SIG-M5 treated with dmso at 0.1 percent for 504 hours (cell line): ENCODE measurements around the gene JARID2.
A peak's percentile ranks its signal among the peaks of the same experiment; 100 is the strongest.
"Not testable (repeated sequence)": the region's sequence is repeated elsewhere in the genome, so short reads cannot be mapped to it uniquely, and the experiment has no call there.

Source experiments
- DNase-seq: peaks from one replicate; lab custom pipeline; 2025; ENCODE audit not compliant: unreplicated experiment; lab: John Stamatoyannopoulos, UW

JARID2 gene

DNA sequence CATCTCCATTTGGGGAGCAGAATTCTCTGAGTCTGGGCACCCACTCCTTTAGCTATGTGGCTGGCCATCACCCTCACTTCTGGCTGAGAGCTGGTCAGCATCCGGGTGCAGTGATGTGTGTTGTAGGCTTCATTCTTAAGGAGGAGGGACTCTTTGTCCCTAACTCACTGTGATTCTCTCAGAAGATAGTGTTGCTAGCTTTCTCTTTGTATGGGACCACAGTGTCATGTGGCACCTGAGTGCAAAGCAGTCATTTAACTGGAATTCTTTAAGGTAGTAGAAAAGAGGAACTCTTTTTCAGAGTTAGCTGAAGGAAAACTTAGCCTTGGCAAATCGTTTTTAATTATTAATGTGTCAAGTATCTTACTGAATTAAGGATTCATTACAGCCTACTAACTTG is 165.9 kb downstream of the JARID2 start:
- DNase-seq = no peak

DNA sequence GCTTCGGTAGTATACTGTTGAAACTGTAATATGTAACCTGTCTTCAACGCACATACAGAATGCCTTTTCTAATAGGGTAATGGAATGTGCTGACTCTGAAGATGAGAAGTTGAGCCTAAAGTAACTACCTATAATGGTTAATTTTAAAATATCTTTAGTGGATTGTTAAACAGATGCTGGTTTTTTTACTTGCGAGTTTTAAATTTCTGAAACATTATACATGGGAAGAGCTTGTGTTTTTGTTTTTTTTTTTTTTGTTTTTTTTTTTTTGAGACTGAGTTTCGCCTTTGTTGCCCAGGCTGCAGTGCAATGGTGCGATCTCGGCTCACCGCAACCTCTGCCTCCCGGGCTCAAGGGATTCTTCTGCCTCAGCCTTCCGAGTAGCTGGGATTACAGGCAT is 166.9 kb downstream of the JARID2 start:
- DNase-seq = no peak

DNA sequence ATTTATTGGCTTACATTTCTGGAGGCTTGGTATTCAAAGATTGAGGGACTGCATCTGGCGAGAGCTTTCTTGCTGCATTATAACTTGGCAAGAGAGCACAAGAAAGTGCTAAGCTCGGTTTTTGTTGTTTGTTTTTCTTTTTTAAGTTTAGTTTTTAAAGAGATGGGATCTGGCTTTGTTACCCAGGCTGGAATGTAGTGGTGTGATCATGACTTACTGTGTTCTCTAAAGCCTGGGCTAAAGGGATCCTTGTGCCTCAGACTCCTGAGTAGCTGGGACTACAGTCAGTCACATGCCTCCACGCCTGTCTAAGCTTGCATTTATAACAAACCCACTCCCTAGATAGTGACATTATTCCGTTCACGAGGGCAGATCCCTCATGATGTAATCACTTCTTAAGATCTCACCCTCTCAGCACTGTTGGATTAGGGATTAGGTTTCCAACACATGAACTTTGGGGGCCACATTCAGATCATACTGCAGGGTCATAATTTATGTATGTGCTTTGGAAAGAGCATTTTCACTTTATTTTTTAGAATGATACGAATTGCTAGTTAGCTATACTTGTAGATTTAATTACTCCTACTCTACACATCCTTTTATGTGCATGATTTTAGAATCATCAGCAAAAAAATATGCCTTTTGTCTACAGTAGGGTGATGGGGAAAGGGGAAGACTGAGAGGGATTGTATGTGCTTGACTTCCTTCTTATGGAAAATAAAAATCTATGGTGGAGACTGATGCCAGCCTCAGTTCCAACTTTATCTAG is 167.8 kb downstream of the JARID2 start:
- no peak for DNase-seq

DNA sequence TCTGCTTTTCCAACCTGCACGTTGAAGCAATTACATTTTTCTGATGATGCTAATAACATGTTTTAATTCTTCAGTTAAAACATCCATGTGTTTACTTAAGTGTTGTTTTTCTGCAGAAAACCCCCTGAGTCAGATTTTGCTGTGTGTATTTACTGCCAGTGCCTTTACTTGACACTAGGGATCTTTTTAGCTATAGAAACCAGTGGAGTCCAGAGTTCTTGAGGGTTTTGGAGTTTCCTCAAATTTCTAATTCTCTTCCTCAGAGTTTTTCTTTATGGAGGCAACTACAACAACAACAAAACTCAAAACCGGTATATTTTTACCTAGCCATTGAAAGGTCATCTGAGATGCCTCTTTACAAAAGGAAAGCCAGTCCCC is 168.4 kb downstream of the JARID2 start:
- no peak for DNase-seq

DNA sequence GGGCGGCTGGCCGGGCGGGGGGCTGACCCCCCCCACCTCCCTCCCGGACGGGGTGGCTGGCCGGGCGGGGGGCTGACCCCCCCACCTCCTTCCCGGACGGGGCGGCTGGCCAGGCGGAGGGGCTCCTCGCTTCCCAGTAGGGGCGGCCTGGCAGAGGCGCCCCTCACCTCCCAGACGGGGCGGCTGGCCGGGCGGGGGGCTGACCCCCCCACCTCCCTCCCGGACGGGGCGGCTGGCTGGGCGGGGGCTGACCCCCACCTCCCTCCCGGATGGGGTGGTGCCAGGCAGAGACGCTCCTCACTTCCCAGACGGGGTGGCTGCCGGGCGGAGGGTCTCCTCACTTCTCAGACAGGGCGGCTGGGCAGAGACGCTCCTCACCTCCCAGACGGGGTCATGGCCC is 169.8 kb downstream of the JARID2 start:
- not testable (repeated sequence) for DNase-seq

DNA sequence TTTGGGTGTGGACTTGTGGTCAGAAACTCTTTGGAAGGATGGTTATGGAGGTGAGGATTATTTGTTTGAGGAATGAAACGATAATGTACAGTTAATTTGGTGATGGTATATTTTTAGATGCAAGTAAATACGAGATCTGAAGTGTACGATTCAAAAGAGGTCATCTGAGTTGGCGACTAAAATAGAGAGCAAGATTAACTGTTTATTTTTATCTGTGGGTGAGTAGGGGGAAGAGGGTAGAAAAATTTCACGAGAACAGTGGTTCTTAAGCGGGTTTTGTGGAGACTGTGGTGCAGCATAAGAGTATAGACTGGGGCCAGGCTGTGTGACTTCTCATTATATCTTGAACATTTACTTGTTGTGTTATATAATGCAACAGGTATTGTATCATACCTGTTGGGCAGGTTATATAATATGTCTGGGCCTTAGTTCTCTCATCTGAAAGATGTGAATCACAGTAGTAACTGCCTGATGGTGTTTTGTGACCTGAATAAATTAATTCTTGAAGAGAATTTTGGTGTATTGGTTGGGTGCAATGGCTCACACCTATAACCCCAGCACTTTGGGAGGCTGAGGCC is 171.2 kb downstream of the JARID2 start:
- no peak for DNase-seq

DNA sequence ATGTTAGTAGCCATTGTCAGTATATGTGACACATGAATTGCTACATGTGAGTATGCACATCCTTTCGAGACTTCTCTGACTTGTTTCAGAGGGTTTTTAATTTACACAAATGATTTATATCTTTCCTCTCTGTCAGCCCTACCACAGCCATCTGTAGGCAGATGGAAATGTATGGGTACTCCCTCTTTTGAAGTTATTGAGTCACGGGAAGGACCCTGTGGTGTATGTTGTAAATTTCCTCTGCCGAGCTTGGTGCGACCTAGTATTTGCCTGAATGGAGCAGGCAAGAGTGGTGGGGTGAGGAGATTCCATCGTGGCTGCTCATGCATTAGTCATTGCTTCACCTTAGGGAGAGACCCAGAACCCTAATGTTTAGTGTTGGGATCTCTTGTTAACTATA is 171.9 kb downstream of the JARID2 start:
- no peak for DNase-seq

GRCh38 chr6:15419493-15419892 is 173.6 kb downstream of the JARID2 start:
- DNase-seq = no peak

GRCh38 chr6:15420959-15421438 is 175.1 kb downstream of the JARID2 start:
- DNase-seq = peak; percentile 75

- DNase-seq = no peak
Observed at GRCh38 chr6:15421945-15422733, 176.3 kb downstream of the JARID2 start.

- DNase-seq = no peak
Observed at GRCh38 chr6:15423286-15423993, 177.6 kb downstream of the JARID2 start.

DNA sequence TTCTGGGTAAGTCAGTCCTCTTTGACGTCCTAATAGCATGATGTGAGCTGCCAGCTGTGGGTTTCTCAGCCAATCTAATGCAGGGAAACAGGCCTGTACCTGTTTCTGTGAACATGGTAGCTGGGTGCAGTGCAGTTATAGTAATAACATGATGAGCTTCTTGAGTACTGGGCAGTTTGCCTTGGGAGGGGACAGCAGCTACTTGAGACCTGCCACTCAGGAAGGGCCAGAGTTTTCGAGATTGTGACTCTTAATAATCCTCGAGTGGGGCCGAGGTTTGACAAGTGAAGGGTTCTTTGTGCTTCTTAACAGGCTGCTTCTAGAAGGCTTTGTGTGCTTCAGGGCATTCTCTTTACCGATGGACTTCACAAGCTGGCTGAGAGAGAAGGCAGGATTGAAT is 180.1 kb downstream of the JARID2 start:
- no peak for DNase-seq

GRCh38 chr6:15426395-15426794 is 180.5 kb downstream of the JARID2 start:
- DNase-seq = no peak

DNA sequence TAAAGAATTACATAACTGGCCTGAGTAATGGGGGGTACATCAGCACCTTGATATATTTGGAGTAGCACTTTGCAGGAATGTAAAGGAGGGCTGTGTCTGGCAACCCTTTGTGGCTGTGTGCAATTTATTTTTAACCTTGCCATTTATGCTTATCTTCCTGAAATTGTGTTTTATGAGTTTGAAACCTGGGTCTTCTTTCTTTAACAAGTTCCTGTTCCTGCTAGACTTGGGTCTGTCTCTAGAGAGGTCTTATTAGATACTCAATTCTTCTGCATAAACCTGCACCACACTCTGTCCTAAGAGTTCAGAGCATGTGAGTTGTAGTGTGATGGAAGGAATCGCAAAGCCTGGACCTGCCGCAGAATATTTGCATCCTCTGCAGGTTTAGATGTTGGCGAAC is 181.0 kb downstream of the JARID2 start:
- DNase-seq = peak; percentile 37

DNA sequence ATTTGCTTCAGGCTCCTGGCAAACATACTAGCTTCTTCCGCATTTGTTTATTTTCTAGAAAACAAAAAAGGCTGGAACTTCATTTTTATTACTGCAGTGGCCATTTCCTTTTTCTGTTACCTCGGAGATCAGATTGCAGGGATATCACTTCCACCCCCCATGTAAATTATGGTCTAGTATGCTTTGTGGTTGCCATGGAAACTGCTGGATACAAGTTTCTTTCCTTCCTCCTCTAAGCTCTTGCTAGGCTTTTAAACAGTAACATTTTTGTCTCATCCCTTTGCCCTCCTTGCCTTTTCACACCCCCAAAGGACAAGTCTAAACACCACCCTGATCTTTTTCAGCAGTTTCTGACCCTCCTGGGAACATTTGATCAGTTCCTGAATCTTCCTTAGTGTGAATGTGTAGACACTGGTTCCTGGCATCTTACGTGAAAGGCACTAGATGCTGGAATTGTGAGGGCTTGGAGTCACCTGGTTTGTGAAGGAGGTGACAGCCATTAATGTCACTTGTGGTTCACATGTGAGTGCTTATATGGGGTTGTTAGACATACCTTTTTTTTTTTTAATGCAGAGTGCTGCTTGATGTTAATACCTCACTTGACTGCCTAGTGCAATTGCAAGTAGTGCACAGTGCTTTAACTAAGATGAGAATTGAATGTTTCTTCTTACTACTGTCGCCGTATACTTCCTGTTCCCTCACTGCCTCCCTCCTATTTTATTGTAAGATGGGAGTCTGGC is 181.6 kb downstream of the JARID2 start:
- DNase-seq = peak; percentile 45

- peak; percentile 14 for DNase-seq
Observed at GRCh38 chr6:15429141-15430110, 183.6 kb downstream of the JARID2 start.

- DNase-seq = no peak
Observed at GRCh38 chr6:15430186-15430585, 184.3 kb downstream of the JARID2 start.

GRCh38 chr6:15430931-15431405 is 185.1 kb downstream of the JARID2 start:
- no peak for DNase-seq

DNA sequence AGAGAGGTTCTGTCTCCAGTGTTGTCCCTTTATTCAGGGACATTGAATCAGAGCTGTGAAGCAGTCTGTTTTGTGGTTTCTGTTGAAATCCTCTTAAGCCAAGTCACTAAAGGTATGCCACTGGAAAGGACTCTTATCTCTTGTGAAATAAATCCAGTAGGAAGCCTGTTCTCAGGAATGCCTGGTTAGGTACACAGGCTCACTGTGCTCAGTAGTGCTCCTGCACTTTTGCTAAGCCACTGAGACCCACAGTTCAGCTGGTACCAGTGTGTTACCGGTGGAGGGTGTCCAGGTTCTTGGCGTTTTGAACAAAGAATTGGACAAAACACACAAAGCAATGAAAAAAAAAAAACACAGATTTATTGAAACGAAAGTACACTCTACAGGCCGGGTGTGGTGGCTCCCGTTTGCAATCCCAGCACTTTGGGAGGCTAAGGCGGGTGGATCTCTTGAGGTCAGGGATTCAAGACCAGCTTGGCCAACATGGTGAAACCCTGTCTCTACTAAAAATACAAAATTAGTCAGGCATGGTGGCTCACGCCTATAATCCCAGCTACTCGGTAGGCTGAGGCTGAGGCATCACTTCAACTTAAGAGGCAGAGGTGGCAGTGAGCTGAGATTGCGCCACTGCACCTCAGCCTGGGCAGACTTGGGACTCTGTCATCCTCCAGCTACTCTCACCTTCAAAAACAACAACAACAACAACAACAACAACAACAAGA is 186.1 kb downstream of the JARID2 start:
- no peak for DNase-seq
